Muscle layer of colon (tissue), 2 donors: ENCODE measurements around the gene TOP3A.

Experiments
- H3K27ac ChIP-seq: one replicate; pipeline ENCODE4 v1.7.0; 2013; ENCODE audit warnings: low read depth, mild to moderate bottlenecking, low read length, moderate library complexity
- H3K27me3 ChIP-seq, 2 donors: one replicate each; pipeline ENCODE4 v1.7.0; 2013; ENCODE audit warnings: low read length in 2 of 2, mild to moderate bottlenecking in 2 of 2; ENCODE audit not compliant: insufficient read depth in 2 of 2, control insufficient read depth in 1 of 2
- H3K36me3 ChIP-seq: one replicate; pipeline ENCODE4 v1.7.0; 2013; ENCODE audit warnings: mild to moderate bottlenecking, low read length; ENCODE audit not compliant: insufficient read depth
- H3K4me1 ChIP-seq: one replicate; pipeline ENCODE4 v1.7.0; 2013; ENCODE audit warnings: mild to moderate bottlenecking, low read length; ENCODE audit not compliant: insufficient read depth
- H3K4me3 ChIP-seq, 2 donors: one replicate each; pipeline ENCODE4 v1.7.0; 2013; ENCODE audit warnings: low read length in 2 of 2, low read depth in 1 of 2, mild to moderate bottlenecking in 1 of 2, moderate library complexity in 1 of 2
- H3K9ac ChIP-seq: one replicate; pipeline ENCODE4 v1.7.0; 2013; ENCODE audit warnings: low read length
- H3K9me3 ChIP-seq: one replicate; pipeline ENCODE4 v1.7.0; 2013; ENCODE audit warnings: mild to moderate bottlenecking, low read length
- donor health status: abdominal sarcoma.
- donor health status: Adenocarcinoma of cecum.

TOP3A gene

DNA sequence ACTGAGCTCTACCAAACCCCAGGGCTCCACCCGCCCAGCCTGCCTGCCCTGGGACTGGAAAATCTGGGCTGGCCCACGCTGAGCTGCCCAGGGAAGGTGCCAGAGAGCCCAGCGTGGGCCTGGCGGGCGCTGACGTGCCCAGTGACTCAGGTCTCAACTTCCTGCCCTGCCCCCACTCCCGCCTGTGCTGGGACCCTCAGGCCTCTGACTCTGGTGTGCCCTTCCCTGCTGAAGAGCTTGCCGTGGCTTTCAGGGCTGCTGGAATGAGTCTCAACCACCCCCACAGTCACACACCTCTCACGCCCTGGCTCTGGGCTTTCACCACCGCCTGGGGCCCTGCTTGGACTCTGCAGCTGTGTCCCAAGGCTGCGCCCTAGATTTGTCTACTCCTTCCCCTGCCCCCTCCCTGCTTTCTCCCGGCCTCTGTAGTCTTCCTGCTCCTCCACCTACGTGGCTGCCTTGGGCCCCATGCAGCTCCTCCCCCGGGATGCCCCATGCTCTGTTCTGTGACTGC lies 79.0 kb downstream of the TOP3A start:
- no peak overlapping the region for H3K9ac ChIP-seq

DNA sequence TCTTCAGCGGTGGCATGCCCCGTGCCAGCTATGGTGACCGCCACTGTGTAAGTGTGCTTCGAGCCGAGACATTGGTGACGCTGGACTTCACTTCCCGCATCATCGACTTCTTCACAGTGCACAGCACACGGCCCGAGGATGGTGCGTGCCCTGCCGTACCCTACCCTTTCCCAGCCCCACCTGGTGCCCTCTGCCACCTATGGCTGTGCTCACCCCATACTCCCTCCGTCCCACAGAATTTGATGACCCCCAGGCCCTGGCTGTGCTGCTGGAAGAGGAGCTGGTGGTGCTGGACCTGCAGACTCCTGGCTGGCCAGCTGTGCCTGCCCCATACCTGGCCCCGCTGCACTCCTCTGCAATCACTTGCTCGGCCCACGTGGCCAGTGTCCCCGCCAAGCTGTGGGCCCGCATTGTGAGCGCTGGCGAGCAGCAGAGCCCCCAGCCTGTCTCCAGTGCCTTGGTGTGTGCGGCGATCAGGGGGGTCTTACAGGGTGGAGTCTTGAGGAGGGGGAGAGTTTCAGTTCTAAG lies 79.9 kb downstream of the TOP3A start:
- Histone ChIP-seq H3K36me3 (peaks cover 22% of the 10 kb centered on the region), H3K27ac (no peak overlapping the region), H3K9me3 (no peaks in the 10 kb centered on the region), H3K9ac (no peak overlapping the region), H3K4me1 (no peaks in the 10 kb centered on the region), H3K4me3 (no peak overlapping the region), H3K27me3 (no peaks in the 10 kb centered on the region)

More for the DNA sequence above, 79.0 kb downstream of the TOP3A start:
- no peaks in the 10 kb centered on the region for H3K4me1 ChIP-seq
- peaks cover 22% of the 10 kb centered on the region for H3K36me3 ChIP-seq
- H3K27me3 ChIP-seq: no peaks in the 10 kb centered on the region
- H3K27ac ChIP-seq: no peak overlapping the region
- no peak overlapping the region for H3K4me3 ChIP-seq
- no peaks in the 10 kb centered on the region for H3K9me3 ChIP-seq

DNA sequence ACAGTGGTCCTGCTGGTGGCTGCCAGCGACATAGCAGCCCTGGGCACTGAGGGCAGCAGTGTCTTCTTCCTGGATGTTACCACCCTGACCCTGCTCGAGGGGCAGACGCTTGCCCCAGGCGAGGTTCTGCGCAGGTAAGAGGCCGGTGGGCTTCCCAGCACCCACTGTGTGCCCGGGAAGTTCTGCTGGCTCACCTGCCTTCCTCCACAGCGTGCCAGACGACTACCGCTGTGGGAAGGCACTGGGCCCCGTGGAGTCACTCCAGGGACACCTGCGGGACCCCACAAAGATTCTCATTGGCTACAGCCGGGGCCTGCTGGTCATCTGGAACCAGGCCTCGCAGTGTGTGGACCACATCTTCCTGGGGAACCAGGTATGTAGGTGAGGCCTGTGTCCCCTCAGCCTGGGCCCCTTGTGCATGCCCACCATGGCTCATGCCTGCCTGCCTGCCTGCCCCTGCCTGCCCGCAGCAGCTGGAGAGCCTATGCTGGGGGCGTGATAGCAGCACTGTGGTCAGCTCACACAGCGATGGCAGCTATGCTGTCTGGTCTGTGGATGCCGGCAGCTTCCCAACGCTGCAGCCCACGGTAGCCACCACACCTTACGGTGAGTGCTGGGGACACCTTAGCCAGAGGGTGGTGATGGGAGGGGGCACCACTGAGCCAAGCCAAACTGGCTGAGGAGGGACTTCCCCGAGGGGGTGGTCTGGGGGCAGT lies 80.8 kb downstream of the TOP3A start:
- peaks cover 22% of the 10 kb centered on the region for H3K36me3 ChIP-seq

DNA sequence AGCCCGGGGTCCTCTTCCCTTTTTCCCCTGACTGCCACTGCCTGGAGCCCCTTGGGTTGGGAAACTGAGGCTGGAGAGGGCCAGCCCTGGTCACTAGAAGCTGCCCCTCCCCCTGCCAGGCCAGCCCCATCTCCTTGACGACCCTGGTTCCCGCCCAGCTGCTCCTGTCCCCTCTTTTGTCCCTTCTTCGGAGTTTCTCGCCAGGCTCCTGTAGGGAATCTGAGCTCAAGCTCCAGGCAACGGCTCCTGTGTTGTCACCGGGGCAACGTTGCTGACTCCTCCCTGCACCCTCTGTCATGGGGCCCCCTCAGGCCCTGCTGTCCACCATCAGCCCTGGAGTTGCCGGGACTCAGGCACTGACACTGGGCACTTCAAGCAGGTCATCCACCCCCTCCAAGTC lies 83.6 kb downstream of the TOP3A start:
- no peaks in the 10 kb centered on the region for H3K27me3 ChIP-seq
- peaks cover 18% of the 10 kb centered on the region for H3K36me3 ChIP-seq
- H3K4me1 ChIP-seq: peaks cover 8% of the 10 kb centered on the region
- no peak overlapping the region for H3K27ac ChIP-seq
- no peaks in the 10 kb centered on the region for H3K9me3 ChIP-seq
- H3K4me3 ChIP-seq: no peak overlapping the region
- no peak overlapping the region for H3K9ac ChIP-seq

More for the DNA sequence above, 80.8 kb downstream of the TOP3A start:
- Histone ChIP-seq H3K4me3 (no peak overlapping the region), H3K4me1 (no peaks in the 10 kb centered on the region), H3K9me3 (no peaks in the 10 kb centered on the region), H3K27ac (no peak overlapping the region), H3K9ac (no peak overlapping the region), H3K27me3 (no peaks in the 10 kb centered on the region)

GRCh38 chr17:18230288-18231141 lies 84.3 kb downstream of the TOP3A start:
- Histone ChIP-seq H3K36me3 (peaks cover 13% of the 10 kb centered on the region), H3K9me3 (no peaks in the 10 kb centered on the region), H3K4me3 (no peak overlapping the region), H3K27ac (no peak overlapping the region), H3K9ac (no peak overlapping the region), H3K27me3 (no peaks in the 10 kb centered on the region), H3K4me1 (peaks cover 10% of the 10 kb centered on the region)

DNA sequence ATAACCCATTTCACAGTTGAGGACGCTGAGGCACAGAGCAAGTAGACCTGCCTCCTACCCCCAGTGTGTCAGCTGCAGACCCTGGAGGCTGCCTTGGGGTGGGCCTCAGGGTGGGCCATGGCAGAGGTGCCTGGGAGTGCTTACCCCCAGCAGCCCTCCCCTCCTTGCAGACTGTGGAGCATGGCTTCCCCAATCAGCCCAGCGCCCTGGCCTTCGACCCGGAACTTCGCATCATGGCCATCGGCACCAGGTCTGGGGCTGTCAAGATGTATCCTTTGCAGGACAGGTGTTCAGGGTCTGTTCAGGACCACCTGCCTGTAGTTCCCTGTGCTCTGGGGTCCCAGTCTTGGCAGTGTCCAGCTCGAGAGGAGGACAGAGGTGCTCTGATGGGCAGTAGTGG lies 85.0 kb downstream of the TOP3A start:
- Histone ChIP-seq H3K4me1 (peaks cover 13% of the 10 kb centered on the region), H3K27ac (no peak overlapping the region)

DNA sequence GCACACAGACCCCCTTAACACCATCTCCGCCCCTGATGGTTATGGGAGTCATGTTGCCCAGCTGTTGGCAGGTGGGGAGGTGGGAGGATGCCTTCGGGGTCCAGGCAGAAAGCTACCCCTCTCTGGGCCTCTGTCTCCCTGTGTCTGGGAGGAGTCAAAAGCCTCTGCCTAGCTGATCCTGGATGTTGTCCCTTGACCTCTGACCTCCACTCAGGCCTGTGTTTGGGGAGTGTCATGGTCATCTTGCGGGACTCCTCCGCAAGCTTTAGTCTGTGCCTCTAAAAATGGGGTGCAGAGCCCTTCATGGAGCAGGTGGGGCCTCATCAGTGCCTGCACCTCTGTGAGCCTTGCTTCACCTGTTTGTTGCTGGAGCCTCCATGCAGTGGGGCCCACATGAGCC lies 85.5 kb downstream of the TOP3A start:
- H3K27me3 ChIP-seq: no peaks in the 10 kb centered on the region
- H3K9me3 ChIP-seq: no peaks in the 10 kb centered on the region
- H3K27ac ChIP-seq: no peak overlapping the region
- H3K9ac ChIP-seq: no peak overlapping the region
- H3K4me3 ChIP-seq: no peak overlapping the region
- peaks cover under 1% of the 10 kb centered on the region for H3K36me3 ChIP-seq
- H3K4me1 ChIP-seq: peaks cover 16% of the 10 kb centered on the region

More for the DNA sequence above, 85.0 kb downstream of the TOP3A start:
- Histone ChIP-seq H3K27me3 (no peaks in the 10 kb centered on the region), H3K9me3 (no peaks in the 10 kb centered on the region), H3K36me3 (peaks cover 6% of the 10 kb centered on the region), H3K9ac (no peak overlapping the region), H3K4me3 (no peak overlapping the region)

DNA sequence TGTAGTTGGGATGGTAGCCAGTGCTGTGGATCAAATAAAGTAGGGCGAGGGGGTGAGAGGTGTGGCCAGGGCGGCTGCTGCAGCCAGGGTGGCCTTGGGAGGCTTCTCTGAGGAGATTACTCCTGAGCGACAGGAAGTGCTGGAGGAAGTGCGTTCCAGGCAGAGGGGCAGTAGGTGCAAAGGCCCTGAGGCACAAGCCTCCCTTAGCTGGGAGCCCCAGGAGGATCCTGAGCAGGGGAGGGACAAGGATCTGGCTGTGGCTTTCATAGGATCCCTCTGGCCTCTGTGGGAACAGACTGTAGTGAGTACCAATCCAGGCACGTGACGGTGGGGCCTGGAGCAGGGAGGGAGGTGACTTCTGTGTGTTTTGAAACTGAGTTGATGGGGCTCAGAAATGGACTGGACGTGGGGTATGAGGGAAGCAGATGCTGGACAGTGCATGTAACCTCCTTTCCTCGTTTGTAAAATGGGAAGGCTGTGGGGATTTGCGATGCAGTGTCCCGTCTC lies 86.6 kb downstream of the TOP3A start:
- Histone ChIP-seq H3K9me3 (no peaks in the 10 kb centered on the region), H3K4me3 (no peak overlapping the region), H3K27me3 (no peaks in the 10 kb centered on the region), H3K9ac (no peak overlapping the region), H3K36me3 (no peaks in the 10 kb centered on the region), H3K4me1 (peaks cover 16% of the 10 kb centered on the region), H3K27ac (no peak overlapping the region)

GRCh38 chr17:18227635-18228034 lies 87.2 kb downstream of the TOP3A start:
- H3K9me3 ChIP-seq: no peaks in the 10 kb centered on the region
- H3K9ac ChIP-seq: no peak overlapping the region
- H3K4me1 ChIP-seq: peaks cover 16% of the 10 kb centered on the region
- H3K27ac ChIP-seq: no peak overlapping the region
- no peaks in the 10 kb centered on the region for H3K27me3 ChIP-seq
- H3K36me3 ChIP-seq: no peaks in the 10 kb centered on the region
- H3K4me3 ChIP-seq: no peak overlapping the region

DNA sequence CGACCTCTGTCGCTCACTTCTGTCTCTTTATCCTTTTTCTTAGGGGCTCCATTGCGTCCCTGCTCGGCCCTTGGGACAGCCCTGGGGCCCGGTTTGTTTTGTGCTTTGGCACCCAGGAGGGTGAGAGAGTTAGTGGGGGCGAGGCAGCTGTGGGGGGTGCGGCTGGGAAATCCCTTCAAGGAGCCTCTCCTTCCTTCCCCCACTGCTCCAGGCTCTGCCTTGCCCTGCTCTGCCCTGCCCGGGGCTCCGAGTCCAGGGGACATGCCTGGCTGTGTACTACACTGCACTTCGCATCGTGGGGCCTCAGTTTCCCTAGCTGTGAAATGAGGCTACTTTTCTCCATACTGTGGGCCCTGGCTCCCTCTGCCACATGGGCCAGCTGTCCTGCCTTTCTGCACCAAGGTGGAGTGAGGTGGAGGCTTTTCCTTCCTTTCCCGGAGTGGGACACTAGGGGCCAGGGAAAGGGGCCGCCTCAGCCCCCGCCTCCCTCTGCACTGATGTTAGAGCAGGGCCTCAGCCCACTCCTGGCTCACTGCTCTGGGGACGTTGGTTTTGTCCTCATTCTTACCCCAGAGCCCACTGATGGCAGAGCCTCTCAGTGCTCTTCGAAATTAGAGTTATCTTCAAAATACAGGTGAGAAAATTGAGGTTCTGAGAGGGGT lies 88.4 kb downstream of the TOP3A start:
- H3K36me3 ChIP-seq: no peaks in the 10 kb centered on the region
- H3K27me3 ChIP-seq: no peaks in the 10 kb centered on the region
- peak overlapping the region; percentile 68 for H3K9ac ChIP-seq
- H3K4me1 ChIP-seq: peaks cover 16% of the 10 kb centered on the region
- H3K4me3 ChIP-seq: peak overlapping the region; percentile 74 to 95
- H3K27ac ChIP-seq: no peak overlapping the region
- H3K9me3 ChIP-seq: no peaks in the 10 kb centered on the region
